Activated CD4-positive, alpha-beta T cell treated with anti-CD3 and anti-CD28 coated beads for 36 hours (primary cell): ENCODE measurements around the gene SMIM27. TPM values are rescaled to one million over a fixed set of nuclear protein-coding genes. Genes with fewer than 3 reads are reported as not detected.
"Not testable (repeated sequence)": the region's sequence is repeated elsewhere in the genome, so short reads cannot be mapped to it uniquely, and the experiment has no call there.

Source experiments
- ATAC-seq: fragments of 200-7000 bp; cut with Tn5 transposase; one replicate; pipeline ENCODE4 v1.10.0; 2021; ENCODE audit warnings: mild to moderate bottlenecking, moderate library complexity
- CTCF ChIA-PET: fragments of 350-600 bp; sonication (Branson Sonifier 250); formaldehyde crosslinking; loops from one replicate; lab custom pipeline; 2021; ENCODE audit warnings: antibody characterized with exemption; lab: Charles Lee
- POLR2A ChIA-PET: fragments of 350-600 bp; sonication (Branson Sonifier 250); formaldehyde crosslinking; loops from one replicate; lab custom pipeline; 2021; ENCODE audit warnings: antibody characterized with exemption, inconsistent platforms; lab: Charles Lee
- DNase-seq: peaks from one replicate; pipeline ENCODE4 v3.0.0-alpha.2; 2020
- H3K27ac Mint-ChIP-seq: one replicate; pipeline ENCODE4 v1.8.0; 2021; ENCODE audit warnings: mixed read lengths
- H3K27me3 Mint-ChIP-seq: one replicate; pipeline ENCODE4 v1.8.0; 2021; ENCODE audit warnings: mixed read lengths
- H3K36me3 Mint-ChIP-seq: one replicate; pipeline ENCODE4 v1.8.0; 2021; ENCODE audit warnings: low read depth, mixed read lengths
- H3K4me1 Mint-ChIP-seq: one replicate; pipeline ENCODE4 v1.8.0; 2021; ENCODE audit warnings: mixed read lengths
- H3K4me3 Mint-ChIP-seq: one replicate; pipeline ENCODE4 v1.8.0; 2021; ENCODE audit warnings: mild to moderate bottlenecking, moderate library complexity, mixed read lengths
- H3K9me3 Mint-ChIP-seq: one replicate; pipeline ENCODE4 v1.8.0; 2021; ENCODE audit warnings: low read depth, mixed read lengths
- intact Hi-C, 2 experiments: fragments of 100-400 bp; cut with DNase I in 1 of 2; cut with micrococcal nuclease in 1 of 2; formaldehyde crosslinking; loops; one replicate each; pipeline versions ENCODE4 v1.14.2 to v1.15.1; 2022 to 2024; cut with DNase I, micrococcal nuclease
- total RNA-seq, 2 experiments: library from RNA; stranded (reverse); gene quantifications; one replicate each; pipeline ENCODE4 v1.2.3, GENCODE V29; 2021

The SMIM27 gene, protein sequence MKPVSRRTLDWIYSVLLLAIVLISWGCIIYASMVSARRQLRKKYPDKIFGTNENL
- total RNA-seq, result 10 to 100 TPM; 16.1 to 19.5 TPM

DNA sequence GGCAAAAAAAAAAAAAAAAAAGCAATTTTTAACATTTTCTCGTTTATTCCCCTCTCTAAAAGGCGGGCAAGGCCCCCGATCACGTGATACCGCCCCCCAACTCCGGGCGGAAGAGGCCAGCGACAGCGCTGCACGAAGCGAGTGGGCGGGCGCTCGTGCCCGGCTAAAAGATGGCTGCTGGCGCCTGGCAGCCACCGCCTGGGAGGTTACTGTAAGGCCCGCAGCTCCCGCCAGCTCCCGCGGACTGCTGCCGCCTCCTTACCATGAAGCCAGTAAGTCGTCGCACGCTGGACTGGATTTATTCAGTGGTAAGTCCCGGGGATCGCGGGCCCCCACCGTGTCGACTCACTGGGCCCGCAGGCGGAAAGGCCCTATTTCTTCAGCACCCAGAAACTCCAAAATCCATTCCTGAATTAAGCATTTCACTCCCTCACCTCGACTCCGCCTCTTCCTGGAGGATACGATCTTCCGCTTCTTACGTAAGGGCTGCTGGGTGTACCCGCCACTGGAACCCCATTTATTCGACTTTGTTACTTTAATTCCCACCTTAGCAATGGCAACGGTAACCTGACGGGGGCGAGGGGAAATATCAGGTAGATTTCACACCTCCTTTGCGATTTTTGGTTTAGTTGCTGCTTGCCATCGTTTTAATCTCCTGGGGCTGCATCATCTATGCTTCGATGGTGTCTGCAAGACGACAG is at the start of gene SMIM27, which contains the start of gene TOPORS:
TSS of gene SMIM27 (plus strand) at position 156 of the 701 bp plus-strand sequence. CDS start at position 264, 108 bp downstream.
TSS of gene TOPORS (minus strand) at position 415 of the 701 bp plus-strand sequence. CDS start at position 265, 150 bp downstream.
- ChIA-PET POLR2A (interaction anchor here (1.0 kb wide), 2 partner anchors 20 kb away, joined by 4 to 5 read pairs; no protein-coding TSS in a partner anchor), CTCF (interaction anchor here (0.9 to 5.0 kb wide), 6 partner anchors 20 to 173 kb away, joined by 3 to 25 read pairs (median 12); partner anchors contain the start of genes ACO1, NDUFB6 and RIGI)
- DNase-seq, result peak; percentile 95
- H3K36me3 Mint-ChIP-seq, result peaks cover 30% of the 10 kb centered on the region
- peaks cover 43% of the 10 kb centered on the region for H3K4me1 Mint-ChIP-seq
- intact Hi-C loops, result loop anchor here (1.0 to 10.0 kb wide), 9 partner anchors 20 to 1622 kb away; partner anchors contain the start of genes APTX (in 1 of the 2), B4GALT1 (in 1 of the 2), BAG1 (in 1 of the 2) and DNAJA1 (in 1 of the 2)
- H3K4me3 Mint-ChIP-seq, result peak within 1 kb of the TSS; percentile 96
- no peaks in the 10 kb centered on the region for H3K27me3 Mint-ChIP-seq
- H3K9me3 Mint-ChIP-seq, result no peaks in the 10 kb centered on the region
- peak within 1 kb of the TSS; percentile 99 for H3K27ac Mint-ChIP-seq
- ATAC-seq, result peak; percentile 73

DNA sequence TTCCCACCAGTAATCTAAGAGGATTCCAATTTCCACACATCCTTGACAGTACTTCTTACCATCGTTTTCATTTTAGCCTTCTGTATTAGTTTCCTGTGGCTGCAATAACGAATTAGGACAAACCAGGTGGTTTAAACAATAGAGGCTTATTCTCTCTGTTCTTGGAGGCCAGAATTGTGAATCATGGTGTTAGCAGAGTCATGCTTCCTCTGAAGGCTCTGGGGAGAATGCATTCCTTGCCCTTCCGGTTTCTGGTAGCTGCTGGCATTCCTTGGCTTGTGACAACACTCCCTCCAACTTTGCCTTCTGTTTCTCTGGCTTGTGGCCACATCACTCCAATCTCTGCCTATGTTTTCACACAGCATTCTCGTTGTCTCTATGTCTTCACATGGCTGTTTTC is 49.7 kb upstream of the SMIM27 start:
- H3K36me3 Mint-ChIP-seq, result peaks cover 17% of the 10 kb centered on the region

DNA sequence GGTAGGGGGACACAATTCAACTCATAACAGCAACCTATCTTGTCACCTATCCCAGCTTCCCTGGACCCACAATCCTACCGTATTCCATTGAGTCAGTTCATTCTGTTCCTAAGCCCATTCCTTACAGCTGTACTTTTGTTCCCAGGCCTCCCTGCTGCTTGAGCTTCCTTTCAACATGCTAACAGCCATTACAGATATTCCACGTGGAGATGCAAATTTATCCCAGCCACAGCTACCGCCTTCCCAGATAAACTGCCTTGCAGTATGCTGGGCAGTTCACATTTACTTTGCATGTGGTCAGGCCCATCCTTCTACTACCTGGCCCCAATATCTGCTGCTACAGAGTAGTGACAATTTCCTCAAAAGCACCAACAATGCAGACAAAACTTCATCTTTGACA is 49.1 kb upstream of the SMIM27 start:
- no peak overlapping the region for H3K27ac Mint-ChIP-seq
- H3K27me3 Mint-ChIP-seq, result no peaks in the 10 kb centered on the region
- H3K4me1 Mint-ChIP-seq, result peaks cover 4% of the 10 kb centered on the region
- H3K36me3 Mint-ChIP-seq, result peaks cover 15% of the 10 kb centered on the region
- intact Hi-C loops, result no loop called here
- no peaks in the 10 kb centered on the region for H3K9me3 Mint-ChIP-seq
- POLR2A ChIA-PET, result no interaction called here
- ATAC-seq (no peak), DNase-seq (no peak)
- H3K4me3 Mint-ChIP-seq, result no peak overlapping the region
- CTCF ChIA-PET, result interaction anchor here (0.9 to 1.4 kb wide), 3 partner anchors 23 to 124 kb away, joined by 3 to 4 read pairs (median 3); partner anchors contain the start of gene RIGI

More for the DNA sequence above, 49.7 kb upstream of the SMIM27 start:
- intact Hi-C loops, result no loop called here
- ChIA-PET CTCF (interaction anchor here (0.6 to 1.4 kb wide), 3 partner anchors 18 to 123 kb away, joined by 3 read pairs; no protein-coding TSS in a partner anchor), POLR2A (no interaction called here)
- Mint-ChIP-seq H3K27me3 (no peaks in the 10 kb centered on the region), H3K27ac (peak overlapping the region; percentile 26), H3K4me1 (peaks cover 2% of the 10 kb centered on the region), H3K9me3 (no peaks in the 10 kb centered on the region), H3K4me3 (no peak overlapping the region)
- no peak for ATAC-seq
- DNase-seq, result no peak

DNA sequence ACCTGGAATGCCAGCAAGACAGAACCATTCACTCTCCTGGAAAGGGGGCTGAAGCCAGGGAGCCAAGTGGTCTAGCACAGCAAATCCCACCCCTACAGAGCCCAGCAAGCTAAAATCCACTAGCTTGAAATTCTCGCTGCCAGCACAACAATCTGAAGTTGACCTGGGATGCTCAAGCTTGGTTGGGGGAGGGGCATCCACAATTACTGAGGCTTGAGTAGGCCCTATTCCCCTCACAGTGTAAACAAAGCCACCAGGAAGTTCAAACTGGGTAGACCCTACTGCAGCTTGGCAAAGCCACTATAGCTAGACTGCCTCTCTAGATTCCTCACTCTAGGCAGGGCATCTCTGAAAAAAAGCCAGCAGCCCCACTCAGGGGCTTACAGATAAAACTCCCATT is 43.4 kb upstream of the SMIM27 start:
- ChIA-PET CTCF (no interaction called here), POLR2A (no interaction called here)
- H3K27me3 Mint-ChIP-seq, result no peaks in the 10 kb centered on the region

DNA sequence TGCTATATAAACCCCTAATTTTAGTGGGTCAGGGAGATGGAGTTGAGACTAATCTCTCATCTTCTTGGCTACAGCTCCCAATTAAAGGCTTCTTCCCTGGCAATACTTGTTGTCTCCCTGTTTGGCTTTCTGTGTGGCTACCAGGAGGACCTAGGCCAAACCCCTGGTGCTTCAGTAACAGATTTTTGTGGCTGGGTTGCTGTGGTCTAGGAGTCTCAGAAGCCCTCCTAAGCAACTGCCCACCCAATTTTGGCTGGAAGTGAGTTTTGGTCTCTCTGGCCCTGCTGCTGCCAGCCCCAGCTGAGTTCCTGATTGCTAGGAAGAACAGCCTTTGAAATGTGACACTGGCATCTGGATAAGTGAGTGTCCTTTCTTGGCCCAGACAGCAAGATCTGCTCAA is 35.9 kb upstream of the SMIM27 start:
- Mint-ChIP-seq H3K27ac (peak overlapping the region; percentile 26), H3K4me1 (peaks cover 37% of the 10 kb centered on the region), H3K4me3 (no peak overlapping the region), H3K27me3 (no peaks in the 10 kb centered on the region), H3K9me3 (peaks cover 6% of the 10 kb centered on the region), H3K36me3 (peaks cover 41% of the 10 kb centered on the region)
- ATAC-seq, result no peak
- POLR2A ChIA-PET, result no interaction called here
- CTCF ChIA-PET, result interaction anchor here (1.6 to 2.4 kb wide), 2 partner anchors 9 to 63 kb away, joined by 4 to 10 read pairs; partner anchors contain the start of gene RIGI
- intact Hi-C loops, result no loop called here
- no peak for DNase-seq

More for the DNA sequence above, 43.4 kb upstream of the SMIM27 start:
- Mint-ChIP-seq H3K9me3 (peaks cover 4% of the 10 kb centered on the region), H3K36me3 (peaks cover 9% of the 10 kb centered on the region), H3K27ac (no peak overlapping the region), H3K4me3 (no peak overlapping the region), H3K4me1 (peaks cover 42% of the 10 kb centered on the region)
- no peak for ATAC-seq
- intact Hi-C loops, result no loop called here
- DNase-seq, result no peak

DNA sequence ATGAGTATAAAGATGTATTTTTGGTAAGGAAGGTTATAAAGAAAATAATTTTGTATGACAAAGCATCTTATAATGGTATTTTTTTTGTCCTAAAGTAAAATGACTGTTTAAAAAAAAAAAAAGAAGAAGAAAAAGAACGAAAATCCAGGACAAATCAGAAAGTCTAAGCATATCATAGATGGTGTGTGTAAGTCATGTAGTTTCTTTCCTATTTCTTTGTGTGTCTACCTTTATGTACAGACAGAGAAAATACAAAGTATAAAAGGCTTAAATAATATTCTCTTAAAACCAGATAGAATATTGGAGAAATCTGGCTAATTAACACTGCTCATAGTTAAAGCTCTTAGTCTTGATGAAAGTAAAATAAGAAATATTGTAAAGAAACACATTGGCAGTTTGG is 33.9 kb upstream of the SMIM27 start:
- no peak for DNase-seq
- no peak for ATAC-seq
- Mint-ChIP-seq H3K27ac (no peak overlapping the region), H3K4me3 (no peak overlapping the region), H3K9me3 (peaks cover 10% of the 10 kb centered on the region), H3K27me3 (no peaks in the 10 kb centered on the region), H3K36me3 (peaks cover 56% of the 10 kb centered on the region), H3K4me1 (peaks cover 29% of the 10 kb centered on the region)
- CTCF ChIA-PET, result no interaction called here
- intact Hi-C loops, result no loop called here
- POLR2A ChIA-PET, result no interaction called here

DNA sequence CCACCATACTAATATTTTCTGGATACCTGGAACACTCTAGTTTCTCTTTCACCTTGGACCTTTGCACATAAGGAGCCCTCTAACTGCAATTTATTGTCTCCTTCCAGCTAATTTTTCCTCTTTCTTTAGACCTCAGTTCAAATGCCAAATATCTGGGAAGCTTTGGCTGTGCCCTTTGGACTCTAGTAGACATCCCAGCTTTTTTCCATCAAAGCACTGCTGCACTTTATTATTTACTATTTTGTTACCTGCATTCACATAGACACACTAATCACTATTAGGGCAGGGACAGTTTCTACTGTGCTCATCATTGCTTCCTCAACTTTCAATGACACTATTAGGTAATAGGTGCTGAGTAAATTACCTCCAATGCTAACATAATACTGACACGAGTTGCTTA is 28.2 kb upstream of the SMIM27 start:
- Mint-ChIP-seq H3K27me3 (no peaks in the 10 kb centered on the region), H3K36me3 (peaks cover 26% of the 10 kb centered on the region), H3K27ac (no peak overlapping the region), H3K9me3 (peaks cover 8% of the 10 kb centered on the region), H3K4me1 (peaks cover 41% of the 10 kb centered on the region), H3K4me3 (peak overlapping the region; percentile 80)
- DNase-seq (no peak), ATAC-seq (no peak)
- CTCF ChIA-PET, result interaction anchor here (0.6 to 4.1 kb wide), 3 partner anchors 27 to 145 kb away, joined by 4 to 41 read pairs (median 25); partner anchors contain the start of genes SMIM27 and TOPORS
- intact Hi-C loops, result loop anchor here in 1 of 2 experiments (10.0 kb wide), 1 partner anchor 641 kb away; the partner anchor contains the start of gene B4GALT1
- POLR2A ChIA-PET, result no interaction called here

DNA sequence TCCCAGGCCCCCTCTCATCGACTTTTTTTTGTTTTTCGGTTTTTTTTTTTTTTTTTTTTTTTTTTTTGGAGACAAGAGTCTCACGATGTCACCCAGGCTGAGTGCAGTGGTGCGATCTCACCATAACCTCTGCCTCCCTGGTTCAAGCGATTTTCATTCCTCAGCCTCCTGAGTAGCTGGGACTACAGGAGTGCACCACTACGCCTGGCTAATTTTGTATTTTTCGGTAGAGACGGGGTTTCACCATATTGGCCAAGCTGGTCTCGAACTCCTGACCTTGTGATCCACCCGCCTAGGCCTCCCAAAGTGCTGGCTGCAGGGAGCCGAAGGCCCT is 27.6 kb upstream of the SMIM27 start:
- Mint-ChIP-seq H3K4me3 (peak overlapping the region; percentile 80), H3K4me1 (peaks cover 41% of the 10 kb centered on the region), H3K36me3 (peaks cover 26% of the 10 kb centered on the region)
- not testable (repeated sequence) for H3K9me3 Mint-ChIP-seq, ATAC-seq, H3K27me3 Mint-ChIP-seq, H3K27ac Mint-ChIP-seq, DNase-seq
- POLR2A ChIA-PET, result interaction anchor here (0.8 kb wide), 1 partner anchor 26 kb away, joined by 3 read pairs; no protein-coding TSS in a partner anchor
- intact Hi-C loops, result loop anchor here in 1 of 2 experiments (10.0 kb wide), 1 partner anchor 640 kb away; the partner anchor contains the start of gene B4GALT1
- CTCF ChIA-PET, result interaction anchor here (0.6 to 4.1 kb wide), 8 partner anchors 22 to 493 kb away, joined by 3 to 41 read pairs (median 4); partner anchors contain the start of genes NDUFB6, SMIM27 and TOPORS

DNA sequence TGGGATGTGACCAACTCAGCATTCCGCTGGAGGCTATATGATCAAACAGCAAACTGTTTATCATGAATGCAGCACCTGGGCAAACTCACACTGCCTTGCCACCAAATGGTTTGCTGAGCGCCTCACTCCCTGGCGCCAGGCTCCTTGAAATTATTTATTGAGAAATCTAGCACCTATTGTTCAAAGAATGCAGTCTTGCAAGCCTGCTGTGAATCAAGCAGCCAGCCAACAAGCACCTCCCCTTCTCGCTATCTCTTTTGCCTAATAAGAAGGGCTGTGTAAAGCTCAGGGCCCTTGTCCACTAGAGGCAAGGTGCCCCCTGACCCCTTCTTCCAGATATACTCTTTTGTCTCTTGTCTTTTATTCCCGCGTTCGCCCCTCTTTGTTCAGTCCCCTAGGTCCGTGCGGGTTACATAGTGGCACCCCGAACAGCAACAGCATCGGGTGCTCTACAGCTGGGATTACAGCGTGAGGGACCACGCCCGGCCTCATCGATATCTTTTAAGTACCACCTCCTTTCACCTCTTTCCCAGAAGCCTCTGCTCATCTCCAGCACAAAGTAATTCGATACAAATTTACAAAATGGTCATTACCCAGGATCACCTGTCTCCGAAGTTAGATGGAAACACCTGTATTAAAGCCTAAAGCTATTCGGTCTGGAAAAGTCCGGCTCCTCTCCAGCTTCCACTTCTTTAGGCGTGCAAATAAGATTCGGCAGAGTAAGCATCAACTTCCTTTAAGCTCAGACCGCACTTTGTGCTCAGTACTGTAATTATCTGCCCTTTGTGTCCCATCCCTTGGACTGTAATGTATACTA is 27.0 kb upstream of the SMIM27 start:
- Mint-ChIP-seq H3K9me3 (peaks cover 8% of the 10 kb centered on the region), H3K36me3 (peaks cover 26% of the 10 kb centered on the region), H3K4me3 (peak overlapping the region; percentile 80), H3K27ac (peak overlapping the region; percentile 90), H3K27me3 (no peaks in the 10 kb centered on the region), H3K4me1 (peaks cover 41% of the 10 kb centered on the region)
- intact Hi-C loops, result loop anchor here in 1 of 2 experiments (10.0 kb wide), 1 partner anchor 640 kb away; the partner anchor contains the start of gene B4GALT1
- peak; percentile 48 for DNase-seq
- peak; percentile 50 for ATAC-seq
- POLR2A ChIA-PET, result interaction anchor here (0.8 to 1.5 kb wide), 4 partner anchors 20 to 25 kb away, joined by 3 to 9 read pairs (median 4); no protein-coding TSS in a partner anchor
- CTCF ChIA-PET, result interaction anchor here (0.6 to 4.1 kb wide), 13 partner anchors 8 to 492 kb away, joined by 3 to 41 read pairs (median 5); partner anchors contain the start of genes ACO1, NDUFB6, SMIM27 and TOPORS

DNA sequence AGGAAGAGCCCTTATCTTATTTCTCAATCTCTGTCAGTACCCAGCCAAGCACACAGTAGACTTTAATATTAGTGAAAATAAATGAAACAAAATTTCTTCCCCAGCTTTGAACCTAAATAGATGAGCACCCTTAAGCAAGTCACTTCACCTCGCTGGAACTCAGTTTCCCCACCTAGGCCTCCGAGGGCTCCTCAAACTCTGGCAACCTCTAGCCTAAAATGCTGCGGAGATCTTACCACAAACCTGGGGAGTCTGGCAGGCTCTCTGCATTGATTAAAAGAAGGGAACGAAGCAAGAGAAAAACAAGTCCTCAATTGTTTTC is 26.5 kb upstream of the SMIM27 start:
- ChIA-PET CTCF (interaction anchor here (0.7 to 4.1 kb wide), 12 partner anchors 9 to 507 kb away, joined by 3 to 41 read pairs (median 6); partner anchors contain the start of genes ACO1, NDUFB6, SMIM27 and TOPORS), POLR2A (interaction anchor here (0.9 to 1.5 kb wide), 4 partner anchors 19 to 499 kb away, joined by 3 to 9 read pairs (median 4); partner anchors contain the start of gene DNAJA1)
- Mint-ChIP-seq H3K27ac (peak overlapping the region; percentile 90), H3K4me3 (peak overlapping the region; percentile 80), H3K9me3 (peaks cover 8% of the 10 kb centered on the region), H3K27me3 (no peaks in the 10 kb centered on the region), H3K36me3 (peaks cover 24% of the 10 kb centered on the region), H3K4me1 (peaks cover 41% of the 10 kb centered on the region)
- no peak for DNase-seq
- no peak for ATAC-seq
- intact Hi-C loops, result loop anchor here (1.0 to 10.0 kb wide), 7 partner anchors 25 to 639 kb away; partner anchors contain the start of genes ACO1 (in 2 of the 2), B4GALT1 (in 1 of the 2) and NDUFB6 (in 1 of the 2)
